C4-2B (cell line): Measurements from ENCODE around the gene FMO1.

Experiments used
- ZFX ChIP-seq: fragments of 450-650 bp; IDR thresholded peaks from 2 replicates; pipeline ENCODE4 v1.6.1; 2017
- TF ChIP-seq, protein P1 (sequence below): fragments of 450-650 bp; conservative IDR thresholded peaks from 2 replicates; pipeline ENCODE4 v1.5.1; 2017; ENCODE audit warnings: mild to moderate bottlenecking

DNA sequence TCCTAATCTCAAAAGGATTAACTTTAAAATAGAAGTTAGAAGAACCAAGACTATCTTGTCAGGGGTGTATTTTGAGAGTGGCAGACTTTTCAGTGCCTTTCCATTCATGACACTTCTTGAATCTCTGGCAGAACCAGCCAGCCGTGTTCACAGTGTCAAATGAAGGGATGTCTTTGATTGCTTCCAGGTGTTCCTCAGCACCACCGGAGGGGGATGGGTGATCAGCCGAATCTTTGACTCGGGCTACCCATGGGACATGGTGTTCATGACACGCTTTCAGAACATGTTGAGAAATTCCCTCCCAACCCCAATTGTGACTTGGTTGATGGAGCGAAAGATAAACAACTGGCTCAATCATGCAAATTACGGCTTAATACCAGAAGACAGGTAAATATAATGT lies 32.3 kb downstream of the FMO1 start:
- TF ChIP-seq, protein P1, sequence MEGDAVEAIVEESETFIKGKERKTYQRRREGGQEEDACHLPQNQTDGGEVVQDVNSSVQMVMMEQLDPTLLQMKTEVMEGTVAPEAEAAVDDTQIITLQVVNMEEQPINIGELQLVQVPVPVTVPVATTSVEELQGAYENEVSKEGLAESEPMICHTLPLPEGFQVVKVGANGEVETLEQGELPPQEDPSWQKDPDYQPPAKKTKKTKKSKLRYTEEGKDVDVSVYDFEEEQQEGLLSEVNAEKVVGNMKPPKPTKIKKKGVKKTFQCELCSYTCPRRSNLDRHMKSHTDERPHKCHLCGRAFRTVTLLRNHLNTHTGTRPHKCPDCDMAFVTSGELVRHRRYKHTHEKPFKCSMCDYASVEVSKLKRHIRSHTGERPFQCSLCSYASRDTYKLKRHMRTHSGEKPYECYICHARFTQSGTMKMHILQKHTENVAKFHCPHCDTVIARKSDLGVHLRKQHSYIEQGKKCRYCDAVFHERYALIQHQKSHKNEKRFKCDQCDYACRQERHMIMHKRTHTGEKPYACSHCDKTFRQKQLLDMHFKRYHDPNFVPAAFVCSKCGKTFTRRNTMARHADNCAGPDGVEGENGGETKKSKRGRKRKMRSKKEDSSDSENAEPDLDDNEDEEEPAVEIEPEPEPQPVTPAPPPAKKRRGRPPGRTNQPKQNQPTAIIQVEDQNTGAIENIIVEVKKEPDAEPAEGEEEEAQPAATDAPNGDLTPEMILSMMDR = no peak
- TF ChIP-seq ZFX = no peak
